GM12873 (cell line): Measurements from ENCODE around the gene KNTC1.

Experiments
- TF ChIP-seq, protein P1 (sequence below): IDR thresholded peaks from 2 replicates; pipeline ENCODE4 v1.5.1; 2012; ENCODE audit warnings: low read depth, mild to moderate bottlenecking, moderate library complexity, low read length, control low read depth; ENCODE audit not compliant: insufficient read depth; ENCODE audit errors: missing control alignments

Gene KNTC1

DNA sequence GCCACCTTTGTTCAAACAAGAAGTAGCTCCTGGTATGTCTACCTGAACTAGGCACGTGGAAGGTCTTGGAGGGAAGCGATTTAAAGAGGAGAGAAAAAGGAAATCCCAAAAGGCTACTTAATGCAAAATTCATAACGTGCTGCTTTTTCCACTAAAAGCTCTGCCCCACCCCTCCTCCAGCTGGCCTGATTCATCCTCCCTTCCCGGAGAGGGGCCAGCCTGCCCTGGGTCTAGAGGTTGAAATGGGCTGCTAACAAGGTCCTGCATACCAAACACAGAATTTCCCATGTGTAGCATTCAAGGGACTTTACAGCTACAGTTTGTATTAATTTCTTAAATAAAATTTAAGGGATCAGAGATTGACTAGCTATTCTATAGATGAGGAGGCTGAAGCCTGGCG is 83.2 kb downstream of the KNTC1 start:
- TF ChIP-seq, protein P1, sequence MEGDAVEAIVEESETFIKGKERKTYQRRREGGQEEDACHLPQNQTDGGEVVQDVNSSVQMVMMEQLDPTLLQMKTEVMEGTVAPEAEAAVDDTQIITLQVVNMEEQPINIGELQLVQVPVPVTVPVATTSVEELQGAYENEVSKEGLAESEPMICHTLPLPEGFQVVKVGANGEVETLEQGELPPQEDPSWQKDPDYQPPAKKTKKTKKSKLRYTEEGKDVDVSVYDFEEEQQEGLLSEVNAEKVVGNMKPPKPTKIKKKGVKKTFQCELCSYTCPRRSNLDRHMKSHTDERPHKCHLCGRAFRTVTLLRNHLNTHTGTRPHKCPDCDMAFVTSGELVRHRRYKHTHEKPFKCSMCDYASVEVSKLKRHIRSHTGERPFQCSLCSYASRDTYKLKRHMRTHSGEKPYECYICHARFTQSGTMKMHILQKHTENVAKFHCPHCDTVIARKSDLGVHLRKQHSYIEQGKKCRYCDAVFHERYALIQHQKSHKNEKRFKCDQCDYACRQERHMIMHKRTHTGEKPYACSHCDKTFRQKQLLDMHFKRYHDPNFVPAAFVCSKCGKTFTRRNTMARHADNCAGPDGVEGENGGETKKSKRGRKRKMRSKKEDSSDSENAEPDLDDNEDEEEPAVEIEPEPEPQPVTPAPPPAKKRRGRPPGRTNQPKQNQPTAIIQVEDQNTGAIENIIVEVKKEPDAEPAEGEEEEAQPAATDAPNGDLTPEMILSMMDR: no peak

DNA sequence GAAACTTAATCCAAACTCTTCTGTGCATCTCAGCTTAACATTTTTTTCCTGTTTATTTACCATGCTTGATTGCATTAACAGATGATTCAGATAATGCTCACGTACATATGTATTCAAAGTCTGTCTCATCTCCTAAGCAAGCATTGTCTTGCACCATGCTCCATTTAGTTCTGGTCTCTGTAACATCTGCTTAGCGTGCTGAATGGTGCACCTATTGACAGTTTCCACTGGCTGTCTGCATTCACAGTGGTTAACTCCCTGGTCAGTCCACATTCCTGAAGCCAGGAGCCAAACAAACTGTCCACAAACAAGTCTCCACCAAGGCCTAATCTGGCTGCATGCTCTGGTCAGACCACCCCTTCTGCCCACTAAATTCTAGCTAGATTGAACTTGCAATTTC is 83.9 kb downstream of the KNTC1 start:
- TF ChIP-seq, protein P1: no peak

DNA sequence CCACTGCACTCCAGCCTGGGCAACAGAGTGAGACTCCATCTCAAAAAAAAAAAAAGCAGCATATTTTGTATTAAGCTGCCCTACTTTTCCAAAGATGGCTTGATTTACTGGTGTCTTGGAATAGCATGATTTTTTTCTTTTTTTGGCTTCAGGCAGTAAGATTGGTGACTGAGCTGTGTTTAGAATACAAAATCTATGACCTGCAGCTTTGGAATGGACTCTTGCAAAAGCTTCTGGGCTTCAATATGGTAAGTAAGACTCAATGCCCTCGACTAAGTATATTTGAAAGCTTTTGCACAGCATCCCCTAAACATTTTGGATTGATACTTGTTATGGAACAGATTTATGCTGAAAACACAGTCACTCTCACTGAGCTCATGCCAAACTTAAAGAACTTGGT is 87.8 kb downstream of the KNTC1 start:
- TF ChIP-seq, protein P1: no peak

DNA sequence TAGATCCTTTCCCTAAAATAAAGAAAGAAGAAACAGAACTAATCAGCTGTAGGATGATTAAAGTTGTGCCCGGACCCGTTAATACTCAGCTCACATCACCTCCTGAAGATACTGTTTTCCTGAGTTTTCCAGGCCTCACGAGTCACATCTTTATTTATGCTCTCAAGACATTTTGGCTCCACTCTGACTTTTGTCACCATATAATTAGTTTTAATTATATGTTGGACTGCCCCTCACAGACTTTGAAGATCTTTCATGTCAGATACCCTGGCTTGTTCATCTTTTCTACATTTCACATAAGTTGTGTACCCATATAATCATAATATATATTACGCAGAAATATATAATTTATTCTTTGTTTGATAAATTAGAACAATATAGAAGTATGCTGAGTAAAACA is 88.7 kb downstream of the KNTC1 start:
- TF ChIP-seq, protein P1: no peak

DNA sequence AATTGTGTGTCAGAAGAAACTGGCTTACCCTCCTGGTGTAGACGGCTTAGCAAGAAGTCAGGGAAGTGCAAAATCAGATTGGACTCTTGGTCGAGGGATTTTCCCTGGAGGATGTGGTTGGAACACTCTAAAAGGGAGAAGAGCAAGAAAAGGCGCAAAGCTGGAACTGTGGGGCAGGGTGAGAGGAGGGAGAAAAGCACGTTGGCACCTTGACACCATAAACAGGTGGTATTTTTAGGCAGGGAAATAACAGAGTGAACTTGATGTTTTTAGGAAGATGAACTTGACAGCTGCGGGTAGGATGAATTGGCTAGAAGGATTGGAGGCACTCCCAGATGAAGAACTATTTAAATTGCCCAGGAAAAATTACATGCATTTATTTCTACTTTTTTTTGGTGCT is 108.4 kb downstream of the KNTC1 start:
- TF ChIP-seq, protein P1: no peak

DNA sequence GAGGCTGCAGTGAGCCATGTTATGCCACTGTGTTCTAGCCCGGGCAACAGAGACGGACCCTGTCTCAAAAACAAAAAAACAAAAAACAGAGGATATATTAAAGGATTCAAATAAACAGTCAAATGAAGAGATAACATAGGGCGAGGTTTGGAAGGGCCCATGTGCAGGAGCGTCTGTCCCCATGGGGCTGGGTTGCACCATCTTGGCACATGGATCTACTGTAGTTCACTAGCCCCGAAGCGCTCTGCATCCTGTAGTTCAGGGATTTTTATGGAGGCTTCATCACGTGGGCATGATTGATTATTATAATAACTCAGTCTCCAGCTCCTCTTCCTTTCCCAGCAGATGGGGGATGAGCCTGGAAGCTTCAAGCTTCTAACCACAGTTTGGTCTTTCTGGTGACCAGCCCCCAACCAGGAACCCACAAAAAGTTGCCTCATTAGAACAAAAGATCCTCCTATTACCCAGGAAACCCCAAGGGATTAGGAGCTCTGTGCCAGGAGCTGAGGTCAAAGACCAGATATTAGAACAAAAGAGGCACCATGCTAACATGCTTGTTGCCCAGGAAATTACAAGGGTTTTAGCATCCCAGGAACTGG is 116.3 kb downstream of the KNTC1 start:
- TF ChIP-seq, protein P1: no peak

DNA sequence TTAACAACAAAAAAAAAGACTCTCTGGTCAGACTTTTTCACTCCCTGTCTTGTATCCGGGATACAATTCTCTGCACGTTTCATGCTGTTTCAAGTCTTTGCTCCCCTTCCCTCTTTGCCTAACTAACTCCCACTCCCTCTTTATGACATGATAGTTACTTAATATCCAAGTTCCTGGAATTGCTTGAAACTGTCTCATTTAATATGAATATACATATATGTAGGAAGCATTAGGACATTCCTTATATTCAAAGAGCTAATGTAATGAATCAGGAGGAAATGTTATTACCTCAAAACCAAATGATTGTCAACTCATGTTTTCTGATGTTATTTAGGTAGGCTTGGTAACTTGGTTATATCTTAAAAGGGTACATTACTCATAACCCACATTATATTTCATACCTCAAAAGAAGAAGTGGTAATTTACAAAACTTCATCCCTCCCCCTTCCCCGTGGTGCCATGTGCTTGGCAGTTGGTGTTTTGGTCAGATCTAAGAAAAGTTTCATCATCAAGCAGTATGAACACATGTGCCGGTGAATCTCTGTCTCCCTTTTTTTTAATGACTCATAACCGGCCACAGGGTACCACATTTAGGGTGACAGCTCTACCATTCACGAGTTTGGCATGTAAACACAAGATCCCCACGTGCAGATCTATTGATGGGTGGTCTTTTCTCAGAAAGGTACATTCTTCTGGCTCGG is 119.6 kb downstream of the KNTC1 start:
- TF ChIP-seq, protein P1: no peak
